ENCODE measurements around the gene TEPSIN. TPM values are rescaled to one million over a fixed set of nuclear protein-coding genes. Genes with fewer than 3 reads are reported as not detected.

Gene TEPSIN
- total RNA-seq, 4 donors from 2014 or later = 16.7 to 42.9 (median 23.3) TPM

GRCh38 chr17:81218459-81218858 is 20.4 kb downstream of the TEPSIN start:
- H3K27me3 ChIP-seq = no peaks in the 10 kb centered on the region
- no peak for TF ChIP-seq POLR2A (IDR thresholded peaks at IDR 0.05)
- no peak for TF ChIP-seq CTCF (IDR thresholded peaks at IDR 0.05)
- DNase-seq = no peak
- no peak overlapping the region for H3K27ac ChIP-seq
- H3K9me3 ChIP-seq = no peaks in the 10 kb centered on the region
- no peak overlapping the region for H3K4me3 ChIP-seq
- peaks cover 0 to 15% (median 0%) of the 10 kb centered on the region in 3 donors for H3K36me3 ChIP-seq
- H3K4me1 ChIP-seq = peaks cover 13 to 21% (median 18%) of the 10 kb centered on the region in 3 donors
- intact Hi-C loops (cut with DNase I) = no loop called here
- WGBS, 2 donors = 70 to 88% methylated on average over 3 to 9 of the region's 13 CpGs

- WGBS, 2 donors = 93 to 100% methylated on average over 4 to 17 of the region's 18 CpGs
- intact Hi-C loops (cut with DNase I) = no loop called here
- DNase-seq = no peak
- Histone ChIP-seq H3K36me3 (peaks cover 0 to 15% (median 0%) of the 10 kb centered on the region in 3 donors), H3K9me3 (no peaks in the 10 kb centered on the region), H3K27ac (no peak overlapping the region), H3K27me3 (no peaks in the 10 kb centered on the region), H3K4me3 (no peak overlapping the region), H3K4me1 (peaks cover 10 to 15% (median 14%) of the 10 kb centered on the region in 3 donors)
- TF ChIP-seq POLR2A (IDR thresholded peaks at IDR 0.05) = no peak
- TF ChIP-seq CTCF (IDR thresholded peaks at IDR 0.05) = no peak
These were observed 21.4 kb downstream of the TEPSIN start for GRCh38 chr17:81217491-81217890.

GRCh38 chr17:81213978-81214377 is 24.9 kb downstream of the TEPSIN start:
- no peak overlapping the region for H3K4me3 ChIP-seq
- peaks cover 0 to 6% (median 0%) of the 10 kb centered on the region in 3 donors for H3K36me3 ChIP-seq
- H3K9me3 ChIP-seq = no peaks in the 10 kb centered on the region
- 94% methylated on average over 8 of the region's 8 CpGs for WGBS, 2 donors
- no peaks in the 10 kb centered on the region for H3K4me1 ChIP-seq
- TF ChIP-seq POLR2A (IDR thresholded peaks at IDR 0.05) (no peak), CTCF (IDR thresholded peaks at IDR 0.05) (no peak)
- intact Hi-C loops (cut with DNase I) = no loop called here
- no peak overlapping the region for H3K27ac ChIP-seq
- no peak for DNase-seq
- H3K27me3 ChIP-seq = no peaks in the 10 kb centered on the region

GRCh38 chr17:81212365-81212764 is 26.5 kb downstream of the TEPSIN start:
- 91 to 97% methylated on average over 4 to 7 of the region's 9 CpGs for WGBS, 2 donors
- Histone ChIP-seq H3K4me1 (no peaks in the 10 kb centered on the region), H3K27ac (no peak overlapping the region), H3K4me3 (no peak overlapping the region), H3K9me3 (no peaks in the 10 kb centered on the region), H3K36me3 (peaks cover 0 to 10% (median 0%) of the 10 kb centered on the region in 3 donors), H3K27me3 (no peaks in the 10 kb centered on the region)
- no peak for TF ChIP-seq CTCF (IDR thresholded peaks at IDR 0.05)
- no peak for TF ChIP-seq POLR2A (IDR thresholded peaks at IDR 0.05)
- intact Hi-C loops (cut with DNase I) = no loop called here
- no peak for DNase-seq

GRCh38 chr17:81210868-81211267 is 28.0 kb downstream of the TEPSIN start:
- WGBS, 2 donors = 41 to 62% methylated on average over 6 to 9 of the region's 14 CpGs
- TF ChIP-seq POLR2A (IDR thresholded peaks at IDR 0.05) (no peak), CTCF (IDR thresholded peaks at IDR 0.05) (no peak)
- Histone ChIP-seq H3K27ac (no peak overlapping the region), H3K27me3 (no peaks in the 10 kb centered on the region), H3K4me3 (no peak overlapping the region), H3K4me1 (no peaks in the 10 kb centered on the region), H3K9me3 (no peaks in the 10 kb centered on the region), H3K36me3 (peaks cover 0 to 21% (median 0%) of the 10 kb centered on the region in 3 donors)
- intact Hi-C loops (cut with DNase I) = no loop called here
- no peak for DNase-seq

Data from esophagus squamous epithelium (tissue), 5 donors.